CD1c-positive myeloid dendritic cell (primary cell): ENCODE results near the gene KCNC1.

Experiments
- DNase-seq: peaks from one replicate; pipeline ENCODE4 v3.0.0-alpha.2; 2016; ENCODE audit errors: extremely low spot score

The KCNC1 gene

DNA sequence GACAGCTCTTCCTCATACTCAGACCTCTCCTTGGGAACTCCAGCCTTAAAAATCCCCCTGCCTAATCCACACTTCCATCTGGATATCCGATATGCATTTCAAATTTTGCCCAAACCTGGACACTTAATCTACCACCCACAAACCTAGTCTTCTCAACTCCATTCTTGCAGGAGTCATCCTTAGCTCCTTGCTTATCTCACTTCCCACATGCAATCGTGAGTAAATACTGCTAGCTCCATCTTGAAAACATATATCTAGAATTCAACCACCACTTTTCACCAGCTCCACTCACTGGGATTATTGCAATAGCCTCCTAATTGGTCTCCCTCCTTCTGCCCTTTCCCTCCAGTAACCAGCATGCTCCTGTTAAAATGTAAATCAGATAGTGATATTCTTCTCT is 17.8 kb upstream of the KCNC1 start:
- no peak for DNase-seq

DNA sequence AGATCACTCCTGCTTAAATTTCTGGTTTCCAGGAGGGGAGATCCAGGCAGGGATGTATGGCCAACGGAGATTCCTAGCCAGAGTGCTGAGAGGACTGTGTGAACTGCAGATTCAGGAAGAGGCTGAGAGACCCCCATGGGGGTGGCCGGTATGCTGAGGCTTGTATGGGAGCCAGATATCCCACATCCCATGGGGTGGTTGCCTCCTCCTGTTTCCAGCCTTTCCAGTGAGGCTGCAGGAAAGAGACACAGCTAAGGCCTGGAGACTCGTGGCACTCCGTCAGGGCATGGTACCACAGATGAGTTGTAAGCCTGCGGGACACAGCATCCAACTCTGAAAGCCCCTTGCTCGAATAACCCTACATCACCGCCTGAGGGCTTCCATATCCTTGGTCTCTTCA is 16.6 kb upstream of the KCNC1 start:
- no peak for DNase-seq

DNA sequence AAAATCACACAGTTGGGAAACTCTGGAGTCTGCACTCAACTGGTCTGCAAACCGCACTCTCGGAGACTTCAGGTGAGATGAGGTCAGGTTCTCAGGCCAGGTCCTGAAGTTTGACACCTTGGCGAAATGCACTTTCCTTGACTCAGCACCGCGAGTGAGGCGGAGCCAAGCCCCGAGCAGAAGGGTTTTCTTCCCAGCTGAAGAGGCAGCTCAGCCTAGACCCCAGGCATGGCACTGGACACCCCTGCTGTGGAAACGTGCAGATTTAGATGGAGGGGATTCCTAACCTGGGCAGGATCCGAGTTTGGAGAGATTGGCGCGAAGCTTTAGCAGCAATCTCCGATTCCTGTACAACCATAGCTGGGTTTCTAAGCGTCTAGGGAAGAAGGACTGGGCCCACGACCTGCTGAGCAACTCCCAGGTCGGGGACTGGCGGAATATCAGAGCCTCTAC is 16.0 kb upstream of the KCNC1 start:
- no peak for DNase-seq

DNA sequence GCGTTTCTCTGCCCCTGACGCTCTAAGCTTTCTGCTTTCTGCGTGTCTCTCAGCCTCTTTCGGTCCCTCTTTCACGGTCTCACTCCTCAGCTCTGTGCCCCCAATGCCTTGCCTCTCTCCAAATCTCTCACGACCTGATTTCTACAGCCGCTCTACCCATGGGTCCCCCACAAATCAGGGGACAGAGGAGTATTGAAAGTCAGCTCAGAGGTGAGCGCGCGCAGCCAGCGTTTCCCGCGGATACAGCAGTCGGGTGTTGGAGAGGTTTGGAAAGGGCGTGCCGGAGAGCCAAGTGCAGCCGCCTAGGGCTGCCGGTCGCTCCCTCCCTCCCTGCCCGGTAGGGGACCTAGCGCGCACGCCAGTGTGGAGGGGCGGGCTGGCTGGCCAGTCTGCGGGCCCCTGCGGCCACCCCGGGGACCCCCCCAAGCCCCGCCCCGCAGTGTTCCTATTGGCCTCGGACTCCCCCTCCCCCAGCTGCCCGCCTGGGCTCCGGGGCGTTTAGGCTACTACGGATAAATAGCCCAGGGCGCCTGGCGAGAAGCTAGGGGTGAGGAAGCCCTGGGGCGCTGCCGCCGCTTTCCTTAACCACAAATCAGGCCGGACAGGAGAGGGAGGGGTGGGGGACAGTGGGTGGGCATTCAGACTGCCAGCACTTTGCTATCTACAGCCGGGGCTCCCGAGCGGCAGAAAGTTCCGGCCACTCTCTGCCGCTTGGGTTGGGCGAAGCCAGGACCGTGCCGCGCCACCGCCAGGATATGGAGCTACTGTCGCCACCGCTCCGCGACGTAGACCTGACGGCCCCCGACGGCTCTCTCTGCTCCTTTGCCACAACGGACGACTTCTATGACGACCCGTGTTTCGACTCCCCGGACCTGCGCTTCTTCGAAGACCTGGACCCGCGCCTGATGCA is 15.3 kb upstream of the KCNC1 start, which contains the start of gene MYOD1:
Gene MYOD1 (plus strand): TSS at position 544 of the 910 bp plus-strand sequence. CDS start 212 bp downstream, at position 756.
- DNase-seq = no peak

DNA sequence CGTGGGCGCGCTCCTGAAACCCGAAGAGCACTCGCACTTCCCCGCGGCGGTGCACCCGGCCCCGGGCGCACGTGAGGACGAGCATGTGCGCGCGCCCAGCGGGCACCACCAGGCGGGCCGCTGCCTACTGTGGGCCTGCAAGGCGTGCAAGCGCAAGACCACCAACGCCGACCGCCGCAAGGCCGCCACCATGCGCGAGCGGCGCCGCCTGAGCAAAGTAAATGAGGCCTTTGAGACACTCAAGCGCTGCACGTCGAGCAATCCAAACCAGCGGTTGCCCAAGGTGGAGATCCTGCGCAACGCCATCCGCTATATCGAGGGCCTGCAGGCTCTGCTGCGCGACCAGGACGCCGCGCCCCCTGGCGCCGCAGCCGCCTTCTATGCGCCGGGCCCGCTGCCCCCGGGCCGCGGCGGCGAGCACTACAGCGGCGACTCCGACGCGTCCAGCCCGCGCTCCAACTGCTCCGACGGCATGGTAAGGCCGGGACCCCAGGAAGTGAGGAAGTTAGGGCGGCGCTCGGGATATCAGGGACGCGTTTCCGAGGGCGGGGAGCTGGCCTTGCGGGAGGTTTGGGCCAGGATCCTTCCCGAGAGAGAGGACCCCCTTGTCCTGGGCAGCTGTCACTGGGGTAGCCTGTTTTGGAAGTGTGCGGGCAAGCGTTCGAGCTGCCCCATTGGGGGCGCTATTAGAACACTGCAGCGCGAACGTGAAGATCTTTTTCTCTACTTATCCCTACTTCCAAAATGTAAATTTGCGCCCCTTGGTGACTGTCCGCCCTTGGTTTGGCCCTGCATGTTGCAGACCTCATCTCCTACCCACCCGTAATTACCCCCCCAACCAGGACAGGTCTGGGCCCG is 14.4 kb upstream of the KCNC1 start:
- DNase-seq = no peak

DNA sequence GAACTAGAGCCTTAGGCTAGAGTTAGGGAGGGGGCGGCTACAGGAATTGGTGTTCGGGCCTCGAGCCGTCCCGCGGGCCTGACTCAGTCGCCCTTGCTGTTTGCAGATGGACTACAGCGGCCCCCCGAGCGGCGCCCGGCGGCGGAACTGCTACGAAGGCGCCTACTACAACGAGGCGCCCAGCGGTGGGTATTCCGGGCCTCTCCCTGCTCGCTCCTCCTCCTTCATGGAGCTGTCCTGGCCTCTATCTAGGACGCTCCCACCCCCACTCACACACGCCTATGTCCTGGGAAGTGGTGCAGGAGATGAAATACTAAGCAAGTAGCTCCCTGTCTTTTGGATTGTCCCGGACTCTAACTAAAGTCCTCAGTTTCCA is 13.8 kb upstream of the KCNC1 start:
- no peak for DNase-seq

DNA sequence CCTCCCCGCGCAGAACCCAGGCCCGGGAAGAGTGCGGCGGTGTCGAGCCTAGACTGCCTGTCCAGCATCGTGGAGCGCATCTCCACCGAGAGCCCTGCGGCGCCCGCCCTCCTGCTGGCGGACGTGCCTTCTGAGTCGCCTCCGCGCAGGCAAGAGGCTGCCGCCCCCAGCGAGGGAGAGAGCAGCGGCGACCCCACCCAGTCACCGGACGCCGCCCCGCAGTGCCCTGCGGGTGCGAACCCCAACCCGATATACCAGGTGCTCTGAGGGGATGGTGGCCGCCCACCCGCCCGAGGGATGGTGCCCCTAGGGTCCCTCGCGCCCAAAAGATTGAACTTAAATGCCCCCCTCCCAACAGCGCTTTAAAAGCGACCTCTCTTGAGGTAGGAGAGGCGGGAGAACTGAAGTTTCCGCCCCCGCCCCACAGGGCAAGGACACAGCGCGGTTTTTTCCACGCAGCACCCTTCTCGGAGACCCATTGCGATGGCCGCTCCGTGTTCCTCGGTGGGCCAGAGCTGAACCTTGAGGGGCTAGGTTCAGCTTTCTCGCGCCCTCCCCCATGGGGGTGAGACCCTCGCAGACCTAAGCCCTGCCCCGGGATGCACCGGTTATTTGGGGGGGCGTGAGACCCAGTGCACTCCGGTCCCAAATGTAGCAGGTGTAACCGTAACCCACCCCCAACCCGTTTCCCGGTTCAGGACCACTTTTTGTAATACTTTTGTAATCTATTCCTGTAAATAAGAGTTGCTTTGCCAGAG is 13.2 kb upstream of the KCNC1 start:
- no peak for DNase-seq

DNA sequence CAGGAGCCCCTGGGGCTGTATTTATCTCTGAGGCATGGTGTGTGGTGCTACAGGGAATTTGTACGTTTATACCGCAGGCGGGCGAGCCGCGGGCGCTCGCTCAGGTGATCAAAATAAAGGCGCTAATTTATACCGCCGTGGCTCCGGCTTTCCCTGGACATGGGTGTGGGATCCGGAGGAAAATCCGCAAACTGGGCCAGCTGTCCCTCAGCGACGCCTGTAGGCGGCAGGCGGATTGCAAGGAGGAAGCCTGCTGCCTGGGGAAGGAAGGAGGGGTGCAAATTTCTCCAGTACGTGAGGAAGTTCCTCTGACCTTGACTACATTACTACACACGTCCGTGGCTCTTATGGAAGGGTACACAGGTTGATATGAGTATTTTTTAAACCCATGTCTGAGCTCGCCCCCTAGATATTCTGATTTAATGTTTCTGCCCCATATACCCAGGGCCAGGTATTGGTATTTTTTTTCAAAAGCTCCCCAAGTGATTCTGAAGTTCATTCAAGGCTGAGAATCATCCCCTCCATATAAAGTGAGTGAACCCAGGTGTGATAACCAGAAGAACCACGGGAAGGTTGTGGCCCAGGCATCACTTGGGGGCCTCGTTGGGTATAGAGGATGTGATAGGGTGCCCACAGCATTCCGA is 12.5 kb upstream of the KCNC1 start:
- DNase-seq = no peak

DNA sequence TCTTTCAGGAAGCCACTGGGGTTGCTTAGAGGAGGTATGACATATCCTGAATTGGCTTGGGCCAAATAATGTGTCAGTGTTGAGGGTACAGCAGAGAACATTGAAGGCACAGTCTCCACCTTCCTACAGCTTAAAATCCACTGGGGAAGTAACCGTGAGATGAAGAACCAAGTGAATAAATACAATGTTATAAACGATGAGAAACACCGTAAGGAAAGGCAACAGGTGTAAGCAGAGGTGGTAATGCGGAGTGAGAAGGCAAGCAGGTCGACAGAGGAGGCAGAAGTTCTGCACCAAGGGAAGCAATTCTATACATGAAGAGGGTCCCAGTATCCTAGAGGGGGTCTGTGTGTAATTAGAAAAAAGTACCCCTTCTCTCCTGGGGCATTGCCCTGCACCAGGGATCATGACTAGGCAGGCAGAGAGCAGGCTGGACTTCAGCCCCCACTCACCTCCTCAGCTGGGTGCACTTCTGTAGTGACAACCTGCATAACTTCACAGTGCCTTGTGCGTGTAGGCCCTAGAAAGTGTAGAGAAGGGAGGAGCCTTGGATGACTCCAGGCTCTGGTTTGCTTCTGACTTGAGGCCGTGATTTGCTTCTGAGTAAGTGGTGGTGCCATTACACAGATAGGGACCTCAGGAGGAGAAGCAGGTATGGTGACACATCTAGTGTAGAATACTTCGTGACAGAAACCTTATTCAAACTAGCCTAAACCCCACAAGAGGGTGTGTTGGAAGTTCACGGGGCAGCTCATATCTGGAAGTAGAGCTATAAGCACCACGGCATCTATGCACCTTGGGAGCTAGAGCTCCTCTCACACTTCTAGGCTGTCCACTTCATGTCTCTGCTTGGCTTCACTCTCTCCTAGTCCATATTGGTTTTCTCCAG is 10.3 kb upstream of the KCNC1 start:
- DNase-seq = no peak

DNA sequence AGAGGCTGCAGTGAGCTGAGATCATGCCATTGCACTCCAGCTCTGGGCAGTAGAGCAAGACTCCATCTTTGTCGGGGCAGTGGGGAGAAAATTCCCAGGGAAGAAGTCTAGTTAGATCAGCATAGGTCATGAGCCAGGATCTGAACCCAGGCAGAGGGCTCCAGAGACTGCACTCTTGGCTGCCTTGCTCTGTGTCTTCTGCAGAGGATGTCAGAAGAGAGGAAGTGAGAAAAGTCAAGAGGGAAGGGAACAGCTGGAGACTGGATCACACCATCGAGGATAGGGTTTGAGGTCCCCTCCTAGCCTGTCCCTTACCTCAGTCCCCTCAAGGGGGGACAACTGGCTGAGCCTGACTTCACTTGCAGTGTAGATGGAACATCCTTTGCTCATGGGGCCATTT is 9.4 kb upstream of the KCNC1 start:
- DNase-seq = no peak

DNA sequence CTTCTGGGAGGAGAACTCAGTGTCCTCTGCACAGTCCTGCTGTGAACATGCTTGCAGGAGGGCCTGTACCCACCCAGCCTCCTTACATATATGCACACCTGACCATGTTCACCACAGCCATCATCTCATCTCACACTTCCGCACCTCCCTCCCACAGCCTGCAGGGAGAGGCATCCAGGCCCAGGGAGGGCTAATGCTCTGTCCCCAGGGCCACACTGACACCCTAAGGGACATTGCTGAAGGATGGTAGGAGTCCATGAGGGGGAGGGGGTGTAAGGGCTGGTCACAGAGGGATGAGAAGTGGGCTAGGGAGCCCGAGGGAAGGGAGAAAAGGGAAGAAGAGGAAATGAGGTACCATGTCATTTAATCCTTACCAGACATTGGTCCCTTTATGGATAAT is 4.4 kb upstream of the KCNC1 start:
- no peak for DNase-seq

DNA sequence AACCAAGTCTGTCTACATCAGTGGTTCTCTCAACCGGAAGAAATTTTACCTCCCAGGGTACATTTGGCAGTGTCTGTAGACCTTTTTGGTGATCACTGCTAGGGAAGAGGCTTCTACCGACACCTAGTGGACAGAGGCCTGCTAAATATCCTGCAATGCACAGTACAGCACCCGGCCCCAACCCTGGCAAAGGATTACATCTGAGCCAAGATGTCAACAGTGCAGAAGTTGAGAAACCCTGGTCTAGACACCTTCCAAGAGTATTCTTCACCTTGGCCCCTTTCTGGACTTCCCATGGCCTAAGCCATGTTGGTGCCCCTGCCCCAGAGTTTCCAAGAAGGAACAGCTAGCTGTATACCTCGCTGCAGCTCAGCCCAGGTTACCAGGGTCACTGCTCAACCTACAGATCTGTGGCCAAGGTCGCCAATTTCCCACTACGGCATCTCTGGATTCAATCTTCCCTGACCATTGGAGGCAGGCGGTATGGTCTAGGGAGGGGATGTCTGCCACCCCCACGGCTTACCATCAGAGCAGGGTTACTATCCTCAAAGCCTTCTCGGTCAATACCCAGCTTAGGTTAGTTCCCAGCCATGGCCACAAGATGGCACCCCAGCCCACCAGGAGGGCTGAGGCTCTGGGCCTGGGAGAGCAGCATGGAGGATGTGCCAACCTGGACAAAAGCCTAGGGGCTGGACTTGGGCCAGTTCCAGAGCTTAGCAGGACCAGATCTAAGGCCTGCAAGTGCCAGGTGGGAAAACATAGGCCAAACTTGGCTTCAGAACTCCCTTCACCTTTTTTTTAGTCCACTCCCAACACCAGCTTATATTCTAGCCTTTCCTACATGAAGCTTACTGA is 3.7 kb upstream of the KCNC1 start:
- peak; percentile 65 for DNase-seq

DNA sequence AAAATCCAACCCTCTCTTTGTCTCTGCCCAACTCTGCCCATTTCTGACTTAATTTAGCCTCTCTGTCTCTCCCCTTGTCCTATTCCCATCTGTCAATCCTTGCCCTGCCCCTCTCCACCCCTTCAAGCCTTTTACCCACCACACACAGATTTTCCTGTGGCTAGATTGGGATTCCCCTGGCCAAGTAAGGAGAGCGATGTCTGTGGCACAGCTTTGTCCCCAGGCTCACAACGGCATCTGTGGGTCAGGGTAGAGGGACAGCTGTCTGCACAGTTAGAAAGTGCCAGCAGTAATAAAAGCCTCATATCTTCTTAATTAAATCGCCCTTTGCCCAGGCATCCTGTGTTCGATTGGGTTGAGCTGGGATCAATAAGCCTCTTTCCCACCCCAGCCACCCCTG is 1.3 kb upstream of the KCNC1 start:
- no peak for DNase-seq

DNA sequence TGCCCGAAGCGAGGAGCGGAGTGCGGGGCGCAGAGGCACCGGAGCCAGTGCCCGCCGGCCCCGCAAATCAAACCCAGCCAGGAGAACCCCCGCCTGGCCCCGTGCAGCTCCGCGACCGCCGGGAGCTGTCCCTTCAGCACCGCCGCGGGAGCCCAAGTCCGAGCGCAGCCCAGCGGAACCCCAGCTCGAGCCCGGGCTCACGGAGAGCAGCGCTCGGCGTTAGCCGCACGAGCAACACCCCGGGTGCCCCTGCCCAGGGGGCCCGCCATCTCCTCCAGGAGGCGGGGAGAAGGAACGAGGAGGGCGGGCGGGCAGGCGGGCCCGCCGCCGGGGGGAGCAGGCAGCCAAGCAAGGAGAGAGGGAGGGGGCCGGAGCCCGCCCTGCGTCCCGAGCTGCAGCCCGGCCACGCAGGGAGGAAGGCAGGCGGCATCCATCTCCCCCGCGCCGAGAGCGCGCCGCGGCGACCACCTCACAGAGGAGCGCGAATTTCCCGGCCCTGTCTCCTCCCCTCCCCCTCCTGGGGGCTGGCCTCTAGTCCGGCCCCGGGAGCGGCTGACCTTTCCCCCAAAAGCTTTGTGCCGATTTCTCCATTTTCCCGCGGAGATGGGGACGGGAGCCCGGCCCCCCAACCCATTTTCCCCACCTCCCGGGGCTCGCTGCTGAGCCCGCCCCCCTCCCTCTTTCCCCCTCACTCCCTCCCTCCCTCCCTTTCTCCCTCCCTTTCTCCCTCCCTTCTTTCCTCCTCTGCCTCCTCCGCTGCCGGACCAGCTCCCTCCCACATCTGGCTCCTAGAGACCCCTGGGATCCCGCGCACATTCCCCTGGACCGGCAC is 621 bp downstream of the KCNC1 start:
- peak; percentile 50 for DNase-seq

DNA sequence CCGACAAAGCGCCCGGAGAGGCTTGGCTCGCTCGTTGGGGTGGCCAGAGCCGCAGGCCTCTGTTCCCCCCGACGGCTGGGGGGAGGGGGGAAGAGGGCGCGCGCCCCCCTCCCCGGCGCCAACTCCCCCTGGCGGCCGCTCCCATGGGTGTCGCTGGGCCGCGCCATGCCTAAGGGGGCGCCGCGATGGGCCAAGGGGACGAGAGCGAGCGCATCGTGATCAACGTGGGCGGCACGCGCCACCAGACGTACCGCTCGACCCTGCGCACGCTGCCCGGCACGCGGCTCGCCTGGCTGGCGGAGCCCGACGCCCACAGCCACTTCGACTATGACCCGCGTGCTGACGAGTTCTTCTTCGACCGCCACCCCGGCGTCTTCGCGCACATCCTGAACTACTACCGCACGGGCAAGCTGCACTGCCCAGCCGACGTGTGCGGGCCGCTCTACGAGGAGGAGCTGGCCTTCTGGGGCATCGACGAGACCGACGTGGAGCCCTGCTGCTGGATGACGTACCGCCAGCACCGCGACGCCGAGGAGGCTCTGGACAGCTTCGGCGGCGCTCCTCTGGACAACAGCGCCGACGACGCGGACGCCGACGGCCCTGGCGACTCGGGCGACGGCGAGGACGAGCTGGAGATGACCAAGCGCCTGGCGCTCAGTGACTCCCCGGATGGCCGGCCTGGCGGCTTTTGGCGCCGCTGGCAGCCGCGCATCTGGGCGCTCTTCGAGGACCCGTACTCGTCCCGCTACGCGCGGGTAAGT is 1.4 kb downstream of the KCNC1 start:
- no peak for DNase-seq

DNA sequence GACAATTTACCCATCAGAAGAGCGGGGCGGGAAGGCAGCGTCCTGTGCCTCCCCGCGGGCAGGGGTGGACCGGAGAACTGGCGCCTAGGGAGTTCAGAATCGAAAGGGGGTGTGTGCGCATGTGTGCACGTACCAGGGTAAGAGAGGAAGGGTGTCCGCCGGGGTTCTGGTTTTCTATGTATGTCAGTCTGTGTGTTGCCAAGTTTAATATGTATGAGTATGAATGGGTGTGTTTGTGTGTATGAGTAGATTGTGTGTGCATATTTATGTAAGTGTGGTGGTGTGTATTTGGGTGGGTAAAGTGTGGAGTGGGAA is 2.0 kb downstream of the KCNC1 start:
- no peak for DNase-seq

DNA sequence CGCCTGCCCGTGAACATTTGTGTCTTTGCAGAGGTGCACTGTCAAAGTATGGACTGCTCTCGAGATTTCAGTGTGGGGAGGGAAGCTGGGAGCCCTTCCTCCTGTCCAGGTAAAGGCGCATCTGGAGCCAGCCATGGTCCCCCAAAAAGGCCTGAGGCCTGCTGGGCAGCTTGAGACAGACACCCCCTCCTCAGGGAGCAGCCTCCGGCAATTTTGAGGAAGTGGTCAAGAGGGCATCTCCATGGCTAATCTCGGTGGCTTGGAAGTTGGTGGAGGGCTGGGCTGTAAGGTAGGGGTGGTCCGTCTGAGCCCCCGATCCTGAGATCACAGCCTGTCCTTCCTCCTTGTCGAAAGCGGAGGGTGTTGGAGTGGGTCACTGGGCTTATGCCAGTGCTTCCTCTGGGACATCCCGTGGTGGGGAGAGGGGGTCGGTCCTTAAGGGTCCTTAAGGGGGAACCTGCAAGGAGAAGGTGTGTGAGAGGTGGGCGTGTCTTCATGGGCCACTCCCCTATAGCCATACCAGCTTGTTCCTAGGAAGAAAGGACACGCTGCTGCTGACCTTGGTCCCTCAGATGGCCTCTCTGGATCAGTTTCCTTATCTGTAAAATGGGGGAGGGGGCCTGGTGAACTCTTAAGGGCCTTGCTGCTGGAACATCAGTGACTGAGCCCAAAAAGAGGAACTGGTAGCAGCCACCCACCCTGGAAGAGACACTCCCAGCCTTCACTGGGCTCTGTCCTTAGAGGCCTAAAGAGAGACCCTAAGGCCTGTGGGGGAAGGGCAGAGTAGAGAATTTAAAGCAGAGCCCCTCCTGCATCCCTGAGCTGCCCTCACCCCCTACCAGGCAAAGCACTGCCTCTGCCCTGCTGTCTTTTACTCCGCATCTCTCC is 2.6 kb downstream of the KCNC1 start:
- DNase-seq = no peak
